ENCODE results near the gene FHAD1. TPM values are rescaled to one million over a fixed set of nuclear protein-coding genes. Genes with fewer than 3 reads are reported as not detected.

FHAD1 gene
- total and polyA plus RNA-seq, 9 of the 15 experiments (the other 6 are each of a cell fraction or from before 2014, with no cell fraction given): 0.32 to 2.1 (median 1.5) TPM; not detected in 1

DNA sequence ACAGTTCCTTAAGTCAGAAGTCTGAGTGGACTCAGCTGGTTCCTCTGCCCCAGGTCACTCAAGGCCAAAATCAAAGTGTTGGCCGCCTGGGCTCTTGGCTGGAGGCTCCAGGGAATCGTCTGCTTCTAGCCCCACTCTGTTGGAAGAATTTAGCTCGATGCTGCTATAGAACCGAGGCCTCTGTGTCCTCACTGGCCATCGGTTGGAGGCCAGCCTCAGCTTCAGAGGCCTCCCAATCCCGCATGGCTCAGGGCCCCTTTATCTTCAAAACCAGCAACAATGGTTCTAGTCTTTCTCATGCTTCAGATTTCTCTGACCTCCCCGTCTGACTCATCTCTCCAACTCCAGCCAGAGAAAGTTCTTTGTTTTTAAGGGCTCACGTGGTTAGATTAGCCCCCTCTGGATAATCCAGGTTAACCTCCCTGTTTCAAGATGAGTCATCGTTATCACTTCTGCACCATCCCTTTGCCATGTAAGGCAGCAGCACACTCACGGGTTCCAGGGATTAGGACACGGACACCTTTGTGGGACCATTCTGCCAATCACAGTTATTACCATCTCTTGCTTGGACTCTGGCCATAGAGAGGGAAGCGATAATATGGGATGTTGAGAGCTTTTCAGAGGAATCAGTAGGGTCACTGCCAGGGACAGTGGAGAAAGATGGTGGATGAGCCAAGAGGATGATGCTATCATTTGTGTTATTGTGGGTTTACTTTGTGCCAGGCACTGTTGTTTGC, 13.6 kb downstream of the FHAD1 start (continued):
- TF ChIP-seq, protein P1, sequence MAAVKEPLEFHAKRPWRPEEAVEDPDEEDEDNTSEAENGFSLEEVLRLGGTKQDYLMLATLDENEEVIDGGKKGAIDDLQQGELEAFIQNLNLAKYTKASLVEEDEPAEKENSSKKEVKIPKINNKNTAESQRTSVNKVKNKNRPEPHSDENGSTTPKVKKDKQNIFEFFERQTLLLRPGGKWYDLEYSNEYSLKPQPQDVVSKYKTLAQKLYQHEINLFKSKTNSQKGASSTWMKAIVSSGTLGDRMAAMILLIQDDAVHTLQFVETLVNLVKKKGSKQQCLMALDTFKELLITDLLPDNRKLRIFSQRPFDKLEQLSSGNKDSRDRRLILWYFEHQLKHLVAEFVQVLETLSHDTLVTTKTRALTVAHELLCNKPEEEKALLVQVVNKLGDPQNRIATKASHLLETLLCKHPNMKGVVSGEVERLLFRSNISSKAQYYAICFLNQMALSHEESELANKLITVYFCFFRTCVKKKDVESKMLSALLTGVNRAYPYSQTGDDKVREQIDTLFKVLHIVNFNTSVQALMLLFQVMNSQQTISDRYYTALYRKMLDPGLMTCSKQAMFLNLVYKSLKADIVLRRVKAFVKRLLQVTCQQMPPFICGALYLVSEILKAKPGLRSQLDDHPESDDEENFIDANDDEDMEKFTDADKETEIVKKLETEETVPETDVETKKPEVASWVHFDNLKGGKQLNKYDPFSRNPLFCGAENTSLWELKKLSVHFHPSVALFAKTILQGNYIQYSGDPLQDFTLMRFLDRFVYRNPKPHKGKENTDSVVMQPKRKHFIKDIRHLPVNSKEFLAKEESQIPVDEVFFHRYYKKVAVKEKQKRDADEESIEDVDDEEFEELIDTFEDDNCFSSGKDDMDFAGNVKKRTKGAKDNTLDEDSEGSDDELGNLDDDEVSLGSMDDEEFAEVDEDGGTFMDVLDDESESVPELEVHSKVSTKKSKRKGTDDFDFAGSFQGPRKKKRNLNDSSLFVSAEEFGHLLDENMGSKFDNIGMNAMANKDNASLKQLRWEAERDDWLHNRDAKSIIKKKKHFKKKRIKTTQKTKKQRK (IDR thresholded peaks at IDR 0.05; ENCODE audit: borderline replicate concordance, low read depth, low read length): no peak
- no peak for TF ChIP-seq CBX2 (IDR thresholded peaks at IDR 0.05; ENCODE audit: insufficient read depth, low read length, poor library complexity, severe bottlenecking)
- TF ChIP-seq CXXC5 (CRISPR knock-in tag; IDR thresholded peaks at IDR 0.05): peak; percentile 75
- TF ChIP-seq SUPT5H (IDR thresholded peaks at IDR 0.05): no peak
- TF ChIP-seq, protein P2, sequence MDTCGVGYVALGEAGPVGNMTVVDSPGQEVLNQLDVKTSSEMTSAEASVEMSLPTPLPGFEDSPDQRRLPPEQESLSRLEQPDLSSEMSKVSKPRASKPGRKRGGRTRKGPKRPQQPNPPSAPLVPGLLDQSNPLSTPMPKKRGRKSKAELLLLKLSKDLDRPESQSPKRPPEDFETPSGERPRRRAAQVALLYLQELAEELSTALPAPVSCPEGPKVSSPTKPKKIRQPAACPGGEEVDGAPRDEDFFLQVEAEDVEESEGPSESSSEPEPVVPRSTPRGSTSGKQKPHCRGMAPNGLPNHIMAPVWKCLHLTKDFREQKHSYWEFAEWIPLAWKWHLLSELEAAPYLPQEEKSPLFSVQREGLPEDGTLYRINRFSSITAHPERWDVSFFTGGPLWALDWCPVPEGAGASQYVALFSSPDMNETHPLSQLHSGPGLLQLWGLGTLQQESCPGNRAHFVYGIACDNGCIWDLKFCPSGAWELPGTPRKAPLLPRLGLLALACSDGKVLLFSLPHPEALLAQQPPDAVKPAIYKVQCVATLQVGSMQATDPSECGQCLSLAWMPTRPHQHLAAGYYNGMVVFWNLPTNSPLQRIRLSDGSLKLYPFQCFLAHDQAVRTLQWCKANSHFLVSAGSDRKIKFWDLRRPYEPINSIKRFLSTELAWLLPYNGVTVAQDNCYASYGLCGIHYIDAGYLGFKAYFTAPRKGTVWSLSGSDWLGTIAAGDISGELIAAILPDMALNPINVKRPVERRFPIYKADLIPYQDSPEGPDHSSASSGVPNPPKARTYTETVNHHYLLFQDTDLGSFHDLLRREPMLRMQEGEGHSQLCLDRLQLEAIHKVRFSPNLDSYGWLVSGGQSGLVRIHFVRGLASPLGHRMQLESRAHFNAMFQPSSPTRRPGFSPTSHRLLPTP (IDR thresholded peaks at IDR 0.05; ENCODE audit: borderline replicate concordance, extremely low read depth, insufficient read length): no peak
- TF ChIP-seq DIDO1 (tag; IDR thresholded peaks at IDR 0.05; ENCODE audit: low read depth): no peak
- TF ChIP-seq, protein P3, sequence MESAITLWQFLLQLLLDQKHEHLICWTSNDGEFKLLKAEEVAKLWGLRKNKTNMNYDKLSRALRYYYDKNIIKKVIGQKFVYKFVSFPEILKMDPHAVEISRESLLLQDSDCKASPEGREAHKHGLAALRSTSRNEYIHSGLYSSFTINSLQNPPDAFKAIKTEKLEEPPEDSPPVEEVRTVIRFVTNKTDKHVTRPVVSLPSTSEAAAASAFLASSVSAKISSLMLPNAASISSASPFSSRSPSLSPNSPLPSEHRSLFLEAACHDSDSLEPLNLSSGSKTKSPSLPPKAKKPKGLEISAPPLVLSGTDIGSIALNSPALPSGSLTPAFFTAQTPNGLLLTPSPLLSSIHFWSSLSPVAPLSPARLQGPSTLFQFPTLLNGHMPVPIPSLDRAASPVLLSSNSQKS (CRISPR knock-in tag; IDR thresholded peaks at IDR 0.05): no peak
- no peak for TF ChIP-seq YBX1 (IDR thresholded peaks at IDR 0.05)
- no peak for TF ChIP-seq HNRNPUL1 (IDR thresholded peaks at IDR 0.05; ENCODE audit: low read length)
- TF ChIP-seq, protein P4, sequence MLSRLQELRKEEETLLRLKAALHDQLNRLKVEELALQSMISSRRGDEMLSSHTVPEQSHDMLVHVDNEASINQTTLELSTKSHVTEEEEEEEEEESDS (CRISPR knock-in tag; IDR thresholded peaks at IDR 0.05): no peak
- no peak for TF ChIP-seq SAFB (IDR thresholded peaks at IDR 0.05; ENCODE audit: borderline replicate concordance, low read depth, low read length)
- no peak; the same call in 1 of the 2 replicates for TF ChIP-seq PHF8 (IDR thresholded peaks at IDR 0.05; ENCODE audit: borderline replicate concordance, low read length)
- TF ChIP-seq ZNF143 (CRISPR knock-in tag; IDR thresholded peaks at IDR 0.05): no peak
- TF ChIP-seq NCOA6 (IDR thresholded peaks at IDR 0.05): no peak
- no peak for TF ChIP-seq ZNF696 (CRISPR knock-in tag; conservative IDR thresholded peaks at IDR 0.05)
- no peak for TF ChIP-seq GABPA (tag; conservative IDR thresholded peaks at IDR 0.05; ENCODE audit: low read depth)
- no peak for TF ChIP-seq HNRNPL (IDR thresholded peaks at IDR 0.05; ENCODE audit: low read depth, low read length)
- TF ChIP-seq E2F5 (CRISPR knock-in tag; IDR thresholded peaks at IDR 0.05): no peak

Data from K562 (cell line).